GM21717 (cell line): ENCODE measurements around the gene GALNT1.

ENCODE experiments used
- ATAC-seq: cut with Tn5 transposase; IDR thresholded peaks from one replicate; pipeline ENCODE4 v1.9.1; 2021; ENCODE audit warnings: mild to moderate bottlenecking, moderate library complexity; ENCODE audit not compliant: unreplicated experiment

GALNT1 gene

GRCh38 chr18:35616664-35617423, 35.3 kb downstream of the GALNT1 start:
- peak; percentile 99 for ATAC-seq

DNA sequence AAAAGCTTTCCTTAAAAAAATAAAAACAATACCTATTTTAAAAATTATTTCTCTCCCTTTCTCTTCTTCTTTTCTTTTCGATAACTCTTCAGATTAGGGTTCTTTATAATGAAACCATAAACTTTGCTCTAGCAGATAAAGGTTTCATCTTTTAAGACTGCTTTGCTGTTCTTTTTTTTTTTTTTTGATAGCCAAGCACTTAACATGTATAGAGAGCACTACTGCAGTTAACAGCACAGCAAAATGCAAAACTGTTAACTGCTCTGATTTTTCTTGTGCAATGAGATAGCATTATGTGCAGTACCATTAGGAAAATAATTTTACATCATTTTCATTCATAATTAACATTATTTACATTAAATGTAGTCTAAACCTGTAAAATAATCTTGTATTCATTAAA, 36.3 kb downstream of the GALNT1 start:
- no peak for ATAC-seq

DNA sequence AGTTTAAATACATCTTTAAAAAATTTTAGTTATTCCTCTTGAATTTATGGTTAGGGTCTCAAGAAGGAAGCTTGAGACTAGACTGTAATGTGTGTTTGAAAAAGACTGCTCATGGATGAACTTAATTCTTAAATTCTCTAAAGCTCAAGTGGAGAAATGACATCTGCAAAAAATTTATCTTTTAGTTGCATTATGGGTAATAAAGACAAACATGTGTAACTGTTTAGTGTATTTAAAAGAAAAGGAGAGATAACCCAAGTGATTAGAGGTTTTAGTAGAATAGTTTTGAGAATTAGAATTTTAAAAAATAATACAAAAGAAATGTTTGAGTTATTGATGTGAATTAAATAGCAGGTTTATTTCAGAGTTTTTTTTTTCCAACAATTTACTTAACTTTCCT, 36.7 kb downstream of the GALNT1 start:
- no peak for ATAC-seq

- no peak for ATAC-seq
These were observed 37.2 kb downstream of the GALNT1 start for GRCh38 chr18:35618696-35619095.

GRCh38 chr18:35619464-35619863, 37.9 kb downstream of the GALNT1 start:
- ATAC-seq, result no peak

DNA sequence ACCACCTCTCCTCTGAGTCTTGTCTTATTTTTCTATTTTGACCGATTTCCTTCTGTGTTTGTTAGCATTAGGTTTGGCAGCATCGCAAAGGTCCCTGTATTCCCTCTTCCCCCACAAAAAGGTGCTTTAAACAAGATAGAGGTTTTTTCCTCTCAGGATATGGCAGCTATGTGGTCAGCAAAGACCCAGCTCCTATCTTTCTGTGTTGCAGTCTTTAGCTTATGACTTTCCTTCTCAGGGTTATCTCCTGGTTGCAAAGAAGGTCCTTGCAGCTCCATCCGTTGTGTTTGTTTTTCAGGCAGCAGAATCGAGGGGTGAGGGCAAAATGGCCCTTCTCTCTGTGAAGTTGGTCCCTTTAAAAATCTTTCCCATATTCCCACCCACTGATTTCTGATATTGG, 38.4 kb downstream of the GALNT1 start:
- no peak for ATAC-seq

DNA sequence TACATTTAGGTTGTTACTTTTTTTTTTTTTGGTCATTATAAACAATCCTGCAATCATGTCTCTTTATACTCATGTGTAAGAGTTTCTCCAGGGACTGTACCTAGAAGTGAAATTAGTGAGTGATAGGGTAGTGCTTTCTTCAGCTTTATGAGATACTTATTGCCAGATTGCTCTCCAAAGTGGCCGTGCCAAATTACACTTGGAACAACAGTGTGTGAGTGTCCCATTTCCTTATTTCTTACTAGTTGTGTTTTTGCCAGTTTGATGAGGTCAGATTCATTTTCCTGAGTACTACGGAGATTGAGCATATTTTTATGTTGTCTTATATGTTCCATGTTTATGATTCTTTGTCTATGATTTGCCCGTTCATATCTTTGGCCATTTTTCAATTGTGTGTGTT, 39.2 kb downstream of the GALNT1 start:
- ATAC-seq, result no peak

DNA sequence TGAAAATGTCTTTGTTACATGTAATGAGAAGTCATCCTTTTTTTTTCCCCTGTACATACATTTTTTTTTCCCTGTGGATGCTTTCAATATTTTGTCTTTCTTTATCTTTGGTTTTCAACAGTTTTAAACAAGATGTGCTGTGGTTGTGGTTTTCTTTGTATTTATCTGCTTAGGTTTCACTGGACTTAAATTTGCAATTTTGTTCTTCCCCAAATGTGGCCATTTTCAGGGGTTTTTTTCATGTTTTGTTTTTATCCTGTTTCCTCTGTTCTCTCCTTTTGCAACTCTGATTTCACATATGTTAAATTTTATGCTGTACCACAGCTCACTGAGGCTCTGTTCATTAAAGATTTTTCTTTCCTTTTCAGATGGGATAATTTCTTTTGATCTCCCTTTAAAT, 41.7 kb downstream of the GALNT1 start:
- ATAC-seq, result no peak

DNA sequence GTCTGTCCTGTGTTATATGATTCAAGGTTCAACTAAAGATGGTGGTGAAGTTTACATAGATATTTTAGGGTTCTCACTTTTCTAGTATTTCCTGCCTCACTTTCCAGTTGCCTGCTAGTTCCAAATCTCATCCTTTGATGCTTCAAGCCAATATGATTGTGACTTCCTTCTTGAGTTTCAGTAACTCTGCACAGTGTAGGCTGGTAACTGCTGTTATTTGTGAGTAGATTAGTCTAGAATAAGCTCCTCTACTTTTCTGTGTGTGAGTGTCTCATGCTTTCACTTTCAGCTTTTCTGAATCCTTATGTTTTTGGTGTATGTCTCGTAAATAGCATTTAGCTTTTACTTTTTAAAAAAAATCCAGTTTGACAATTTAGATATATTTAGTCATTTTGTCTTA, 42.6 kb downstream of the GALNT1 start:
- peak; percentile 91 for ATAC-seq

- ATAC-seq, result no peak
These were observed 43.7 kb downstream of the GALNT1 start for GRCh38 chr18:35625232-35625631.

DNA sequence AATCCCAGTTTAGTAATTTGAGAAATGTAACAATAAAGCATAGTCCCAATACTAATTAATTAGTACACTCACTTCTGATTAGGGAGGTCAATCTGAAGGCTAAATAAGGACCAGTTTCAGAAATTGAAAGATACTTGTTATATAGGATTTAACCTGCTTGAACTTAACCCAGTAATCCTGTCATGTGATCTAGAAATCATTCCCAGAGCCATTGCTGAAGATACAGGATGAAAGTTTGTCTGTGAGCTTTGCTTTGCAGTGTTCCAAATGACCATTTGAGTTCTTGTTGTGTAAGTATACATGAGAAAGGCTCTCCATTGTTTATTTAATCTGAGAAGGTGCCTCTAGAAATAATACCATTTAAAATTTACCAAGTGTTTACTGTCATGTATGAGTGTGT, 52.2 kb downstream of the GALNT1 start:
- ATAC-seq, result no peak

DNA sequence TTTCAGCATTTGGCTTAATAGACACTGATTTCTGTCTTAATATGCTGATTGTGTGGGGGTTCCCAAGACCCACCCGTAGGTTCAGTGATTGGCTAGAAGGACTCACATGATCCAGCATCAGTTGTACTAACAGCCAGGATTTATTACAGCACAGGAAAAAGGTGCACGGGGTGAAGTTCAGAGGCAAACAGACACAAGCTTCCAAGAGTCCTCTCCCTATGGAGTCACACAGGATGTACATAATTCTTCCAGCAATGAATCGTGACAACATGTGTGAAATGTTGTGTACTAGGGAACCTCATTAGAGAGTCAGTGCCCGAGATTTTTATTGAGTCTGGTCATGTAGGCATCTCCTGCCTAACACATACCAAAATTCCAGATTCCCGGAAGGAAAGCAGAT, 52.8 kb downstream of the GALNT1 start:
- no peak for ATAC-seq

DNA sequence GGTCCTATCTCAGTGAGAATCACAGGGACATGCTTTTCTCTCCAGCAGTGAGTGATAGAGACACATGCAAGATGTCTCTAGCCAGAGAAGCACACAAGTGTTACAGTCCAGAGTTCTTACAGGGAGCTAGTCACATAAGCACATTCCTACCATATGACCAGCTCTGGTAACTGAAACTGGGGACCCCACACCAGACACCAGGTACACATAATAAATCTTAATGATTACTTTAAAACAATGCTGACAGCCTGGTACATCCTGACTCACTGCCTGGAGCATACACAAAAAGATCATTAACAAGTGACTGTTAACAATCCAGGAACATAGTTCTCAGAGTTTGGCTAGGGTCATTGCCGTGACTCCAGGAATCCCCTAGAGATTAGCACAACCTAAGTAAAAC, 53.6 kb downstream of the GALNT1 start:
- ATAC-seq, result no peak

DNA sequence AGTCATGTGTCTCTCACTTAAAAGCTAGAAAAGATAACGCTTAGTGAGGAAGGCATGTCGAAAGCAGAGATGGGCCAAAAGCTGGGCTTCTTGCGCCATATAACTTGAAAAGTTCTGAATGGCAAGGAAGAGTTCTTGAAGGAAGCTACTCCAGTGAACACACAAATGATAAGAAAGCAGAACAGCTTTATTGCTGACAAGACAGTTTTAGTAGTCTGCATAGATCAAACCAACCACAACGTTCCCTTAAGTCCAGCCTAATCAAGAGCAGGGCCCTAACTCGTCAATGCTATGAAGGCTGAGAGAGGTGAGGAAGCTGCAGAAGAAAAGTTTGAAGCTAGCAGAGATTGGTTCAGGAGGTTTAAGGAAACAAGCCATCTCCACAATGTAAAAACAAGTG, 55.7 kb downstream of the GALNT1 start:
- ATAC-seq, result no peak

DNA sequence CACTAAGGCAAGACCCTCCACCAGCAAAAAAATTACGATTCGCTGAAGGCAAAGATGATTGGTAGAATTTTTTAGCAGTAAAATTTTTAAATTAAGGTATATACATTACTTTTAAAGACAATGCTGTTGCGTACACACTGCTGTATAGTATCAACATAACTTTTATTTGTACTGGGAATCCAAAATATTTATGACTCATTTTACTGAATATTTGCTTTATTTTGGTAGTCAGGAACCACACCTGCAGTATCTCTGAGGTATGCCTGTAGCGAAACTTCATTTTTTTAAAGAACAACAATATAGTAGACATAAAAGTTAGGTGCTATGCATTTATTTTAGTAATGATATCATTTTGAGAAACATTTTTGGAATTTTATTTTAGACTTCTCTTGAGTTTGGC, 57.8 kb downstream of the GALNT1 start:
- no peak for ATAC-seq

- ATAC-seq, result no peak
These were observed 59.9 kb downstream of the GALNT1 start for GRCh38 chr18:35641467-35641866.

DNA sequence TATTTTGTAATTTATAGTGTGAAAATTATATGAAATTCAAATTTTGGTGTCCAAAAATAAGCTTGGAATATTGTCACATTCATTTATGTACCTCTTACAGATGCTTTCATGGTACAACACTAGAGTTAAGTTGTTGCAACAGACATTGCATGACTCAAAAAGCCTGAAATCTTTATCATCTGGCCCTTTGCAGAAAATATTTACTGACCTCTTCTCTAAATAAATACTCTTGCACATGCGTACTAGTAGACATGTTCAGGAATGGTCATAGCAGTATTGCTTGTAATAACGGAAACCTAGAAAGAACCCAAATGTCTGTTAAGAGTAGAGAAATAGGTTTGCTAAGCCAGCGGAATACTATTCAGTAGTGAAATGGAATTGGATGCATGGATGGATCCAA, 60.4 kb downstream of the GALNT1 start:
- no peak for ATAC-seq

DNA sequence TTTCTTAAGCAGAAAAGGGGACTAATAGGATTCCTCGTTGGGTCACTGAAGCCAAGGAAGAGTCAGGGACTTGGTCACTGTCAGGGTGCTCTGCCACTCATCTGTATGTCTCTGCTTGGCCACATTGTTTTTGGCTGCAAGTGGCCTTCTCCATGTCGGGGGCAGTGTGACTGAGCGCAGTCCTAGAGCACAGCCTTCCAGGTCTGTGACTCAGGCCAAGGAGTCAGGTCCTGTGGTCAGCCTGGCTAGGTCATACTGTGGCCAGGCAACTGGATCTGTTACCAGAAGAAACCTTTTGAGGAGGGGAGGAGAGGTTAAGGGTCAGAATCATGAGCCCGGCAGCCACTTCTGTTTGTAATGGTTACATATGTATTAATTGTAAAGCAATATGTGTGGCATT, 61.3 kb downstream of the GALNT1 start:
- ATAC-seq, result no peak

DNA sequence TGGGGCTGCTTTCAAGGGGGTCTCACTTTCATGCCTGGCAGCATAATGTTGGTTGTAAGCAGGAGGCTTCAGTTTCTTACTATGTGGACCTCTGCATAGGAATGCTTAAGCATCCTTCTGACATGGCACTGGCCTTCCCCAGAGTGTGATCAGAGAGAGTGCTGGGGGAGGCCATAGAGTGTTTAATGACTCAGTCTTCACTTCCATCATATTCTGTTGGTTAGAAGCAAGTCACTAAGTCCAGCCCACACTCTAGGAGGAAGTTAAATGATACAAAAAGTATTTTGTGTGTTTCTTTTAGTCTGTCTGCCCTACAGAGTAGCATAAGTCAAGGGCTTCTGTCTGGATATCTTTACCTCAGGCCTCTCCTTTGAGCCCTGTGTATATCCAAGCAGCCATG, 64.9 kb downstream of the GALNT1 start:
- ATAC-seq, result no peak

DNA sequence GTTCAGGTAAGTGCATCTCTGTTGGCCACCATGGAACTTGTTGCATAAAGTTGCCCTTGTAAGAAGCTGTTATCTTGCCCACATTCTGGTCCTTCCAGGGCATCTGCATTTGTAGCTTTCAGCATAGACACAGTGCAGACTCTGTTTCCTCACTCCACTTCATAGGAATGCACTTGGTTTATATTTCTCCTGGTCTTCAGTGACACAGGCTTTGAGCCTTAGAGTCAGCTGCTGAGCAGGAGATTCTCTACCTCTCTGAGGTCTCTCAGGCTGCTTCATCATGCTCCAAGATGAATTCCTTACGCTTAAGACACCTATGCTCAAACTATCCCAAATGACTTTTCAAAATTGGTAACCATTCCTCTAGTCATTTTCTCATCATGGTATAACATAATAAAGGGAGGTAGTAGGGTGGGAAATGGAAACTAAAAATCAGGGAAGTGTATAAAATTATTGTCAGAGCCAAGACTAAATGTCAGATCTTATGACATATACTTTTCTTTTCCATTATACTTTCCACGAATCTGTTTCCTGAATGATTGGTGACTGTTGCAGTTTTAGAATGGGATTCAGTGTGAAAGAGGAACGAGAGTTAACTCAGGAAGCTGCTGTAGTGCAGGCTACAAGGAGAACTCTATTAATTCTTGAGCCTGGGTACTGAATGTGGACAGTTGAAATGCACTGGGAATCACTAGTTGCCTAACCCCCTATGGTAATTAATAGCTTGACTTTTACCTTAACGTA, 72.0 kb downstream of the GALNT1 start:
- ATAC-seq, result no peak

DNA sequence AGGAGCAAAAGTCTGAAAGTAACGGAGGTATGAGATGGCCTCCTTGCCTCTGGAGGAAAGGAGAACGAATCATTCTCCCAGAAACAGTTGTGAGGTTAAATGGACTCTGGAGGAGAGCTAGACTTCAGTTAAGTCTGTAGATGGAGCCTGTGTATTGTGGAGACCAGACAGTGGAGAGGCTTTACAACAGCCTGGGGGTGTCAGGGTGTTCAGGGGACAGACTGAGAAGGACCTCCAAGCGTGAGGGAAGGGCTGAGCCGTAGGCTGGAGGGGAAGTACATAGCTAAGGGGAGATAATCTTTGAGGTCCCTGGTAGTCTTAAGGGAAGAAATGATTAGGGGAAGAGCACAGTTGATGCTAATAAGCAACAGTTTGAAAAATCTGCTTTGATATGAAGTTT, 76.6 kb downstream of the GALNT1 start:
- ATAC-seq, result no peak

DNA sequence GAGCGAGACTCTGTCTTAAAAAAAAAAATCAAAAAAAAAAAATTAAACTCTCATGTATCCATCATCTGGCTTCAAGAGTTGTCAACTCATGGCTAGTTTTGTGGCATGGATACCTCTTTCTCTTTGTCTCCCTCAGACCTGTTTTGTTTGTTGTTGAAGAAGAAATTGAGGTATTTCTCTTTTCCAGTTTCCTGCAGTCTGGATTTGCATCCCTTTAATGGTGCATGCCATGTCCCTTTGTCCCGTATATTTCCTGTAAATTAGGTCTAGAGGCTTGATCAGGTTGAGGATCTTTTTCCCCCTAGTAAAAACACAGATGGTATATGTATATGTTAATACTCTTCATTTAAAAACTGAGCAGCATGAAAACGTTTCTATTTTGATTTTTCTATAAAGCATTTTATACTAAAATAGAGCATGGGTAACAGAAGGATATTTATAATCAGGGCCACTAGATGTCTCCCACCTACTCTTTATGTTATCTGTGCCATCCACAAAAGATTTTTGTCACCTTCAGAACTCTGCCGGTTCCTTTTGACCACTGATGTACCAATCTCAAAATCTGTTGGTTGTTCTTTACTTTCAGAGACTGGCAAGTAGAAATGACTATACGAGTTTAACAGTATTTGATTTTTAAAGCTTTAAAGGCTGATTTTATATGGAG, 80.1 kb downstream of the GALNT1 start:
- ATAC-seq, result no peak
